Activated naive CD4-positive, alpha-beta T cell treated with anti-CD3 and anti-CD28 coated beads, Interleukin-2, amount 50 U/mL, for 24 hours (primary cell): ENCODE measurements around the gene ZNF541.
"Not testable (repeated sequence)": the region's sequence is repeated elsewhere in the genome, so short reads cannot be mapped to it uniquely, and the experiment has no call there.

ENCODE experiments used
- H3K27ac Mint-ChIP-seq: one replicate; pipeline ENCODE4 v1.8.0; 2021; ENCODE audit warnings: mild to moderate bottlenecking, mixed read lengths
- H3K27me3 Mint-ChIP-seq: one replicate; pipeline ENCODE4 v1.8.0; 2021; ENCODE audit warnings: mixed read lengths
- H3K36me3 Mint-ChIP-seq: one replicate; pipeline ENCODE4 v1.8.0; 2021; ENCODE audit warnings: mixed read lengths
- H3K4me1 Mint-ChIP-seq: one replicate; pipeline ENCODE4 v1.8.0; 2021; ENCODE audit warnings: mixed read lengths
- H3K4me3 Mint-ChIP-seq: one replicate; pipeline ENCODE4 v1.8.0; 2021; ENCODE audit warnings: mild to moderate bottlenecking, mixed read lengths
- H3K9me3 Mint-ChIP-seq: one replicate; pipeline ENCODE4 v1.8.0; 2021; ENCODE audit warnings: mixed read lengths

Gene ZNF541

DNA sequence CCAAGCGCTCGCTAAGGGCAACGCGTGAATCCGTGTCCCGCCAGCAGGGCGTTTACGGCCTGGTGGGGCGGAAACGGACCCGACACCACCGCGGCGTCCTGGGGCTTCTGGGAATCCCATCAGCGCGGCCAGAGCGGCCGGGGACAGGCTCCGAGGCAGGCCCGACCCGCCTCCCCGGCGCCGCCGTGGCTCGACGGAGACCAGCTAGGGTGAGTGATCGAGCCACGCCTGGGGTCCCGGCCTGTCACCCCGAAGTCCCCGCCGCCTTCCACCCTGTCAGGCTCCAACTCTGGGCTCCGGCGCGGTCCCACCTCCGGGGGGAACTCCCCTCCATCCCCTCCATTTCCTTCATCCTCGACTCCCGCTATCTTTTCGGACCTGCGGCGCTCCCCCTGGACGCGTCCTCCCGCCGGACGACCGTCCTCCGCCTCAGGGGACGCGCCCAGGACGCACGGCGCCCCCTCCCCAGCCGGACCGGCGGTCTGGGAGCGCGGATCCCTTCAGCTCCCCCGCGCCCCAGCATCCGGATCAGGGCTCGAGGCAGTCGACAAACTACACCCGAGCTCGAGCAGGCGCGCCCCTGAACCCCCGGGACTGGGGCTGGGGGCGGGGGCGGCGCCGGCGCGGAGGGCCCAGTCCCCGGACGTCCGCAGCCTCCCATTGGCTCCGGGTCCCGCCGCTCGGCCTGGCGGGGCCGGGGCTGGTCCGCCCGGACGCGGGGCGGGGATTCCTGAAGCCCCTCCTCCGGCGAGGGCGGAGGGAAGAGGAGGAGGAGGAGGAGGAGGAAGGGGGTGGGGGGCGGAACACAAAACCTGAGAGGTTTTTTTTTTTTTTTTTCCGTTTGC, 35.3 kb upstream of the ZNF541 start:
- H3K36me3 Mint-ChIP-seq = no peaks in the 10 kb centered on the region

DNA sequence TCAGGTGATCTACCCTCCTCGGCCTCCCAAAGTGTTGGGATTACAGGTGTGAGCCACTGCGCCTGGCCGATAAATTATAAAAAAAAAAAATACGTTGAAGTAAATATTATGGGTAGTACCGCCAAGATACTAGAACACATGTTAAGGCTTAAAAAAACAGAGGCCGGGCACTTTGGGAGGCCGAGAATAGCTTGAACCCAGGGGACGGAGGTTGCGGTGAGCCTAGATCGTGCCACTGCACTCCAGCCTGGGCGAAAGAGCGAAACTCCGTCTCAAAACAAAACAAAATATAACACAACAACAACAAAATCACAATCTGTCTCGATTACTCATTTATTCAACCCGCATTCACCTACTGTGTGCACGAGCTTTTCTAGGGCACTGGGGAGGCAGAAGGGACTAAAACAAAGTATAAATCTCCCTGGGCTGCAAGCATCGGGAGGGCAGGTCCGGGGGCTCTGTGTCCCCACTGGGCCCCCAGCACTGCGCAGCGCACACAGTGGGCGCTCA, 34.7 kb upstream of the ZNF541 start:
- peak overlapping the region; percentile 27 for H3K27ac Mint-ChIP-seq
- peaks cover 31% of the 10 kb centered on the region for H3K4me1 Mint-ChIP-seq
- no peaks in the 10 kb centered on the region for H3K27me3 Mint-ChIP-seq
- H3K9me3 Mint-ChIP-seq = no peaks in the 10 kb centered on the region
- peak overlapping the region; percentile 78 for H3K4me3 Mint-ChIP-seq
- no peaks in the 10 kb centered on the region for H3K36me3 Mint-ChIP-seq

More for the DNA sequence above, 35.3 kb upstream of the ZNF541 start:
- Mint-ChIP-seq H3K4me3 (peak overlapping the region; percentile 78), H3K4me1 (peaks cover 36% of the 10 kb centered on the region), H3K9me3 (no peaks in the 10 kb centered on the region), H3K27ac (peak overlapping the region; percentile 27), H3K27me3 (no peaks in the 10 kb centered on the region)

- no peaks in the 10 kb centered on the region for H3K36me3 Mint-ChIP-seq
- H3K27ac Mint-ChIP-seq = no peak overlapping the region
- no peak overlapping the region for H3K4me3 Mint-ChIP-seq
- H3K4me1 Mint-ChIP-seq = peaks cover 23% of the 10 kb centered on the region
- H3K9me3 Mint-ChIP-seq = no peaks in the 10 kb centered on the region
- H3K27me3 Mint-ChIP-seq = no peaks in the 10 kb centered on the region
Measured at GRCh38 chr19:47603706-47604565, 31.0 kb upstream of the ZNF541 start.

DNA sequence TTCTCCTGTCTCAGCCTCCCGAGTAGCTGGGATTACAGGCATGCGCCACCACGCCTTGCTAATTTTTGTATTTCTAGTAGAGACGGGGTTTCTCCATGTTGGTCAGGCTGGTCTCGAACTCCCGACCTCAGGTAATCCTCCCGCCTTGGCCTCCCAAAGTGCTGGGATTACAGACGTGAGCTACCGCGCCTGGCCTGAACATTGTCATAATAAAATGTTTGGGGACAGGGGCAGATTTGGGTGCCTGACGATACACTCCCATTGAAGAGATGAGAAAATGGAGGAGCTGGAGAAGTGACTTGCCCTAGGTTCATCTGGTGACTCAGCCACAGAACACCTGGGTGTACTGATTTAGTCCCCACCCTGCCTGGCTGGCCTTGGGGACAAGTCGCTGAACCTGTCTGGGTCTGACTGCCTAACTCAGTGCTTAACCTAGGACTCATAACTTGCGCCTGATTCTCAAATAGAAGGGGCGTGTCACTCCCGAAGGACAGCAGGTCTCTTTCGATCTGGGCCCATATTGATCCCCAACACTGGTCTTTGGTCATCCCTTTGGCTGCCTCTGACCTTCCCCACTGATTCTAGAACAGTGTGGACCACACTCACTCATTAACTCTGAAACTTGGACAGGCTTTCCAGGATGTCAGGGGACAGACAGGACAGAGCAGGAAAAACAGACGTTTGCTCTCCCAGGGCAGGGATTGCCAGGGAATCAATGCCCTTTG, 28.4 kb upstream of the ZNF541 start:
- Mint-ChIP-seq H3K9me3 (no peaks in the 10 kb centered on the region), H3K4me3 (peak overlapping the region; percentile 89), H3K36me3 (no peaks in the 10 kb centered on the region), H3K4me1 (peaks cover 18% of the 10 kb centered on the region), H3K27ac (peak overlapping the region; percentile 88), H3K27me3 (no peaks in the 10 kb centered on the region)

- no peaks in the 10 kb centered on the region for H3K36me3 Mint-ChIP-seq
- peak overlapping the region; percentile 92 for H3K27ac Mint-ChIP-seq
- peaks cover 23% of the 10 kb centered on the region for H3K4me1 Mint-ChIP-seq
- peak overlapping the region; percentile 89 for H3K4me3 Mint-ChIP-seq
- H3K27me3 Mint-ChIP-seq = no peaks in the 10 kb centered on the region
- H3K9me3 Mint-ChIP-seq = no peaks in the 10 kb centered on the region
Measured at GRCh38 chr19:47600246-47601179, 27.6 kb upstream of the ZNF541 start.

GRCh38 chr19:47599671-47600245, 26.8 kb upstream of the ZNF541 start:
- not testable (repeated sequence) for H3K9me3 Mint-ChIP-seq, H3K27me3 Mint-ChIP-seq, H3K36me3 Mint-ChIP-seq
- H3K4me3 Mint-ChIP-seq = peak overlapping the region; percentile 89
- peaks cover 23% of the 10 kb centered on the region for H3K4me1 Mint-ChIP-seq
- peak overlapping the region; percentile 92 for H3K27ac Mint-ChIP-seq

- Mint-ChIP-seq H3K4me1 (peaks cover 15% of the 10 kb centered on the region), H3K9me3 (no peaks in the 10 kb centered on the region), H3K27ac (no peak overlapping the region), H3K36me3 (no peaks in the 10 kb centered on the region), H3K4me3 (peak overlapping the region; percentile 19), H3K27me3 (no peaks in the 10 kb centered on the region)
Measured at GRCh38 chr19:47598407-47599349, 25.7 kb upstream of the ZNF541 start.

GRCh38 chr19:47595944-47596343, 23.0 kb upstream of the ZNF541 start:
- H3K27ac Mint-ChIP-seq = peak overlapping the region; percentile 5
- peaks cover 12% of the 10 kb centered on the region for H3K4me1 Mint-ChIP-seq

DNA sequence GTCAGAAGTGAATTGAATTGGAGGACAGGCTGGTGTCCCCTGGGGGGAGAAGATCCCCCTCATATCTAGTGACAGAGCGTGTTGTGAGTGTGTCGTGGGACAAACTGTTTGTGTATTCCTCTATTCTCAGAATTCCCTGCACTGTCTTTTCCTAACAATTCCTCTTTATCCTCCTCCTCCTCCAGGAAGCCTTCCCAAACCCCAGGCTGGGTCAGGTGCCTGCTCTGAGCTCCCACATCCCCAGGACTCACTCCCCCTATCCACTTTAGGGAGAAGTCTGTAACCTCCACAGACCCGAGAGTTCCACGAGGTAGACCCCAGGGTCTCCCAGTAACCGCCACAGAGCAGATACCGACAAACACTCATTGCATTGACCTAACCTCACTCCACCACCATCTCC, 20.9 kb upstream of the ZNF541 start:
- Mint-ChIP-seq H3K4me1 (peaks cover 5% of the 10 kb centered on the region), H3K27ac (peak overlapping the region; percentile 35), H3K27me3 (no peaks in the 10 kb centered on the region), H3K9me3 (no peaks in the 10 kb centered on the region), H3K36me3 (no peaks in the 10 kb centered on the region), H3K4me3 (no peak overlapping the region)

More at GRCh38 chr19:47595944-47596343, 23.0 kb upstream of the ZNF541 start:
- no peaks in the 10 kb centered on the region for H3K9me3 Mint-ChIP-seq
- no peaks in the 10 kb centered on the region for H3K27me3 Mint-ChIP-seq
- no peaks in the 10 kb centered on the region for H3K36me3 Mint-ChIP-seq
- H3K4me3 Mint-ChIP-seq = no peak overlapping the region

GRCh38 chr19:47589824-47590223, 16.9 kb upstream of the ZNF541 start:
- Mint-ChIP-seq H3K36me3 (peaks cover 5% of the 10 kb centered on the region), H3K4me3 (no peak overlapping the region), H3K27me3 (no peaks in the 10 kb centered on the region), H3K4me1 (no peaks in the 10 kb centered on the region), H3K9me3 (peaks cover 6% of the 10 kb centered on the region), H3K27ac (peak overlapping the region; percentile 11)

DNA sequence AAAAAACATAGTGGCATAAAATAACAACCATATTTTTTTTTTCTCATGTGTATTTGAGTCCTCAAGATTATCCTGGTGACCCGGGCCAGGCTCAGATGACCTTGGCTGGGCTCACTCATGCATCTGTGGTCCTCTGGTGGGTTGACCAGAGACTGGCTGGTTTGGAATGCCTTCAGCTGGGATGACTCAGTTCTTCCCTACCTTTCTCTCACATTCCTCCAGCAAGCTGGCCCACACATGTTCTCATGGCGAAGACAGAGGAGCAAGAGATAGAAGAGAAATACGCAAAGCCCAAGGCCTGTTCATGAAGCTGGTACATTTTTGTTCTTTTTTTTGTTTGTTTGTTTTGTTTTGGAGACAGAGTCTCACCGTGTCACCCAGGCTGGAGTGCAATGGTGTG, 14.3 kb upstream of the ZNF541 start:
- Mint-ChIP-seq H3K4me3 (no peak overlapping the region), H3K4me1 (peaks cover 11% of the 10 kb centered on the region), H3K9me3 (peaks cover 6% of the 10 kb centered on the region), H3K36me3 (peaks cover 5% of the 10 kb centered on the region), H3K27ac (no peak overlapping the region), H3K27me3 (no peaks in the 10 kb centered on the region)

DNA sequence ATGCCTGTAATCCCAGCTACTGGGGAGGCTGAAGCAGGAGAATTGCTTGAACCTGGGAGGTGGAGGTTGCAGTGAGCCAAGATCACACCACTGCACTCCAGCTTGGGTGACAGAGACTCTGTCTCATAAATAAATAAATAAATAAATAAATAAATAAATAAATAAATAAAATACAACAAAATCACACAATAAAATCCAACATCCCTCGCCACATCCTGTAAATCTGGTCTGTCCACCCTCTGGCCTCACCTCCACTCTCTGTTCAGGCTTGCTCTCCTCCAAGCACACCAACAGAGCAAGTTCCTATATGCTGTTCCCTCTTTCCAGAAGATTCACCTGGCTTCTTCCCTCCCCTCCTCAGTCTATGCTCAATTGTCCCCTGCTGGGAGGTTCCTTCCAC, 10.2 kb upstream of the ZNF541 start:
- H3K4me3 Mint-ChIP-seq, H3K27me3 Mint-ChIP-seq, H3K36me3 Mint-ChIP-seq, H3K9me3 Mint-ChIP-seq: not testable (repeated sequence)
- peaks cover 41% of the 10 kb centered on the region for H3K4me1 Mint-ChIP-seq
- peak overlapping the region; percentile 83 for H3K27ac Mint-ChIP-seq

DNA sequence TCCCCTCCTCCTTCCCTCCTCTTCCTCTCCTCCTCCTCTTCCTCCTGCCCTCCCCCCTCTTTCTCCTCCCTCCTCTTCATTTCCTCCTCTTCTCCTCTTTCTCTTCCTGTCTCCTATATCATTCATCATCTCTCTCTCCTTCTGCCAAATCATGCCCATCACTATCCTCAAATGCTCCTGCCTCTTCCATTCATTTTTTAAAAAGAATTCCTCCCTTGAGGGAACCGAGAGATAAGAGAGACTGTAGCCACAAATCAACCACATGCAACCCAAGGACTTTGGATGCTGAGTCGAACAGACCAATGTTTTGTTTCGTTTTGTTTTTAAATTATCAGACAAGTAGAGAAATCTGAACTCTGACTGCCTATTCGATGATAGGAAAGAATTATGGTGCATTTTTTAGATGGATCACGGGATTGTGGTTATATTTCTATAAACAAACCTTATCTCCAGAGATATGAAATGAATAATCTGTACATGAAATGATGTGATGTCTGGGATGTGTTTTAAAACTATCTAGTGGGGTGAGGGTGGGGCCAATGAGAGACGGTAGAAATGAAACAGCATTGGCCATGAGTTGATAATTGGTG, 9.5 kb upstream of the ZNF541 start:
- Mint-ChIP-seq H3K36me3 (peaks cover 5% of the 10 kb centered on the region), H3K9me3 (peaks cover 6% of the 10 kb centered on the region), H3K27me3 (no peaks in the 10 kb centered on the region), H3K4me3 (peak overlapping the region; percentile 61), H3K27ac (peak overlapping the region; percentile 48), H3K4me1 (peaks cover 47% of the 10 kb centered on the region)
